Thyroid gland (tissue), 4 donors: ENCODE data around the gene RAB6B. TPM values are rescaled to one million over a fixed set of nuclear protein-coding genes. Genes with fewer than 3 reads are reported as not detected.

ENCODE experiments used
- DNase-seq, 2 donors: peaks; one replicate each; pipeline ENCODE4 v3.0.0-alpha.2; 2019
- H3K27ac ChIP-seq, 3 donors: fragments of 200-600 bp; sonication (generic); 1 replicate in 2 of 3; 2 replicates in 1 of 3; pipeline ENCODE4 v1.5.1; 2016 to 2019; ENCODE audit warnings: mild to moderate bottlenecking in 1 of 3, moderate library complexity in 1 of 3
- H3K27me3 ChIP-seq: fragments of 200-600 bp; sonication (generic); one replicate; pipeline ENCODE4 v1.5.1; 2019
- H3K36me3 ChIP-seq, 2 donors: fragments of 200-600 bp; sonication (generic); one replicate each; pipeline ENCODE4 v1.5.1; 2016 to 2019
- H3K4me1 ChIP-seq, 2 donors: fragments of 200-600 bp; sonication (generic); one replicate each; pipeline ENCODE4 v1.5.1; 2017 to 2019
- H3K4me3 ChIP-seq, 3 donors: fragments of 200-600 bp; sonication (generic); replicated peaks in 1 of 3; 1 replicate in 2 of 3; 2 replicates in 1 of 3; pipeline ENCODE4 v1.5.1; 2016; ENCODE audit warnings: mild to moderate bottlenecking in 1 of 3
- H3K9me3 ChIP-seq: fragments of 200-600 bp; sonication (generic); one replicate; pipeline ENCODE4 v1.5.1; 2017
- POLR2A ChIP-seq, 2 donors: fragments of 450-650 bp; IDR thresholded peaks; one replicate each; pipeline ENCODE4 v1.6.1; 2017; ENCODE audit warnings: antibody characterized with exemption in 2 of 2, mild to moderate bottlenecking in 2 of 2, moderate library complexity in 1 of 2
- WGBS, 2 donors: methylation state at CpG; one replicate each; pipeline ENCODE4 v1.1.5; 2017; 5-methylcytosine and 5-hydroxymethylcytosine counted together
- intact Hi-C: fragments of 100-400 bp; cut with DNase I; formaldehyde crosslinking; loops from one replicate; pipeline ENCODE4 v1.15.1; 2023
- total RNA-seq, 4 donors: library from RNA; depleted of rRNA; stranded (reverse); fragments of >200 nt; gene quantifications; one replicate each; pipeline ENCODE4 v1.2.3, GENCODE V29; 2016
- TF ChIP-seq, protein P1 (sequence below), 6 experiments: fragments of 200-600 bp in 3 of 6; fragments of 450-650 bp in 3 of 6; sonication (generic) in 3 of 6; IDR thresholded peaks; one replicate each; pipeline ENCODE4 v1.5.1; 2016 to 2019; ENCODE audit warnings: antibody characterized with exemption in 6 of 6, mild to moderate bottlenecking in 2 of 6, inconsistent platforms in 1 of 6, moderate library complexity in 1 of 6

The RAB6B gene
- total RNA-seq, 4 donors from 2014 or later = 4.4 to 6.2 (median 5.6) TPM

- H3K27ac ChIP-seq = no peak overlapping the region
- 93 to 94% methylated on average over 4 of the region's 4 CpGs for WGBS, 2 donors
- TF ChIP-seq POLR2A (IDR thresholded peaks at IDR 0.05) = no peak
- TF ChIP-seq, protein P1, sequence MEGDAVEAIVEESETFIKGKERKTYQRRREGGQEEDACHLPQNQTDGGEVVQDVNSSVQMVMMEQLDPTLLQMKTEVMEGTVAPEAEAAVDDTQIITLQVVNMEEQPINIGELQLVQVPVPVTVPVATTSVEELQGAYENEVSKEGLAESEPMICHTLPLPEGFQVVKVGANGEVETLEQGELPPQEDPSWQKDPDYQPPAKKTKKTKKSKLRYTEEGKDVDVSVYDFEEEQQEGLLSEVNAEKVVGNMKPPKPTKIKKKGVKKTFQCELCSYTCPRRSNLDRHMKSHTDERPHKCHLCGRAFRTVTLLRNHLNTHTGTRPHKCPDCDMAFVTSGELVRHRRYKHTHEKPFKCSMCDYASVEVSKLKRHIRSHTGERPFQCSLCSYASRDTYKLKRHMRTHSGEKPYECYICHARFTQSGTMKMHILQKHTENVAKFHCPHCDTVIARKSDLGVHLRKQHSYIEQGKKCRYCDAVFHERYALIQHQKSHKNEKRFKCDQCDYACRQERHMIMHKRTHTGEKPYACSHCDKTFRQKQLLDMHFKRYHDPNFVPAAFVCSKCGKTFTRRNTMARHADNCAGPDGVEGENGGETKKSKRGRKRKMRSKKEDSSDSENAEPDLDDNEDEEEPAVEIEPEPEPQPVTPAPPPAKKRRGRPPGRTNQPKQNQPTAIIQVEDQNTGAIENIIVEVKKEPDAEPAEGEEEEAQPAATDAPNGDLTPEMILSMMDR (IDR thresholded peaks at IDR 0.05) = no peak
- no peaks in the 10 kb centered on the region for H3K4me1 ChIP-seq
- no peak for DNase-seq
- H3K27me3 ChIP-seq = no peaks in the 10 kb centered on the region
- no peak overlapping the region for H3K4me3 ChIP-seq
- no peaks in the 10 kb centered on the region for H3K9me3 ChIP-seq
- intact Hi-C loops = no loop called here
- no peaks in the 10 kb centered on the region for H3K36me3 ChIP-seq
These were observed 50.6 kb downstream of the RAB6B start for GRCh38 chr3:133845127-133845526.

- no peak for TF ChIP-seq POLR2A (IDR thresholded peaks at IDR 0.05)
- TF ChIP-seq, protein P1 (IDR thresholded peaks at IDR 0.05) = no peak
- Histone ChIP-seq H3K36me3 (no peaks in the 10 kb centered on the region), H3K27me3 (no peaks in the 10 kb centered on the region), H3K9me3 (no peaks in the 10 kb centered on the region), H3K4me3 (no peak overlapping the region), H3K27ac (no peak overlapping the region), H3K4me1 (no peaks in the 10 kb centered on the region)
- DNase-seq = no peak
- WGBS, 2 donors = 82 to 84% methylated on average over 7 of the region's 7 CpGs
- intact Hi-C loops = no loop called here
These were observed 52.0 kb downstream of the RAB6B start for GRCh38 chr3:133843634-133844033.

- intact Hi-C loops = no loop called here
- Histone ChIP-seq H3K4me1 (no peaks in the 10 kb centered on the region), H3K27me3 (no peaks in the 10 kb centered on the region), H3K27ac (no peak overlapping the region), H3K36me3 (no peaks in the 10 kb centered on the region), H3K9me3 (no peaks in the 10 kb centered on the region), H3K4me3 (no peak overlapping the region)
- no peak for DNase-seq
- 72 to 85% methylated on average over 3 to 4 of the region's 4 CpGs for WGBS, 2 donors
- TF ChIP-seq, protein P1 (IDR thresholded peaks at IDR 0.05) = no peak
- no peak for TF ChIP-seq POLR2A (IDR thresholded peaks at IDR 0.05)
These were observed 53.5 kb downstream of the RAB6B start for GRCh38 chr3:133842158-133842557.

- Histone ChIP-seq H3K4me3 (no peak overlapping the region), H3K9me3 (no peaks in the 10 kb centered on the region), H3K27ac (no peak overlapping the region), H3K27me3 (no peaks in the 10 kb centered on the region), H3K4me1 (no peaks in the 10 kb centered on the region), H3K36me3 (no peaks in the 10 kb centered on the region)
- DNase-seq = no peak
- 90 to 100% methylated on average over 1 to 5 of the region's 8 CpGs for WGBS, 2 donors
- intact Hi-C loops = no loop called here
- no peak for TF ChIP-seq POLR2A (IDR thresholded peaks at IDR 0.05)
- TF ChIP-seq, protein P1 (IDR thresholded peaks at IDR 0.05) = no peak
These were observed 54.5 kb downstream of the RAB6B start for GRCh38 chr3:133841196-133841595.

- no peaks in the 10 kb centered on the region for H3K36me3 ChIP-seq
- WGBS, 2 donors = 88 to 90% methylated on average over 5 of the region's 6 CpGs
- no peaks in the 10 kb centered on the region for H3K9me3 ChIP-seq
- intact Hi-C loops = no loop called here
- no peaks in the 10 kb centered on the region for H3K27me3 ChIP-seq
- H3K4me3 ChIP-seq = no peak overlapping the region
- H3K4me1 ChIP-seq = no peaks in the 10 kb centered on the region
- DNase-seq = no peak
- H3K27ac ChIP-seq = no peak overlapping the region
- TF ChIP-seq, protein P1 (IDR thresholded peaks at IDR 0.05) = no peak
- TF ChIP-seq POLR2A (IDR thresholded peaks at IDR 0.05) = no peak
These were observed 54.9 kb downstream of the RAB6B start for GRCh38 chr3:133840767-133841166.
